GM12878 (cell line): ENCODE results near the gene SPEG. TPM values are rescaled to one million over a fixed set of nuclear protein-coding genes. Genes with fewer than 3 reads are reported as not detected.

Source experiments
- ATAC-seq: fragments of 200-7000 bp; cut with Tn5 transposase; 3 replicates; pipeline ENCODE4 v1.9.1; 2020; ENCODE audit warnings: mild to moderate bottlenecking, moderate library complexity
- BruUV-seq: library from RNA; stranded (reverse); fragments of 400-500 nt; replicated peaks from 2 replicates; lab custom pipeline; 2021; lab: Mats Ljungman, UMichigan
- CTCF ChIA-PET: fragments of 300-600 bp; sonication (Branson Sonifier 250); formaldehyde crosslinking; extraction: SDS; loops from one replicate; lab custom pipeline; 2021; ENCODE audit warnings: inconsistent platforms; lab: Yijun Ruan, JAX
- POLR2A ChIA-PET: fragments of 350-600 bp; formaldehyde crosslinking; extraction: SDS; loops from one replicate; lab custom pipeline; 2021; ENCODE audit warnings: inconsistent platforms; lab: Charles Lee
- RAD21 ChIA-PET: fragments of 300-600 bp; sonication (Branson Sonifier 250); formaldehyde crosslinking; loops from one replicate; lab custom pipeline; 2023; ENCODE audit warnings: antibody characterized with exemption; ENCODE audit not compliant: unreplicated experiment; lab: Charles Lee
- SMC1A ChIA-PET: fragments of 300-600 bp; sonication (Branson Sonifier 250); formaldehyde crosslinking; loops from one replicate; lab custom pipeline; 2023; ENCODE audit not compliant: unreplicated experiment, uncharacterized antibody; lab: Charles Lee
- DNase-seq: peaks from one replicate; pipeline ENCODE4 v3.0.0-alpha.2; 2011; ENCODE audit warnings: low read depth, low spot score
- FAIRE-seq: peaks from 3 replicates; lab custom pipeline; 2011; peaks lifted over from hg19 to GRCh38; lab: Jason Lieb, UNC
- H2AFZ ChIP-seq: 2 replicates; pipeline ENCODE4 v1.6.0; 2011; ENCODE audit warnings: low read depth, low read length, control low read depth; ENCODE audit not compliant: control insufficient read depth
- H3K27ac ChIP-seq: 2 replicates; pipeline ENCODE4 v1.5.1; 2011; ENCODE audit warnings: control low read depth; ENCODE audit not compliant: control insufficient read depth, insufficient read depth
- H3K27me3 ChIP-seq, 2 experiments: replicated peaks in 1 of 2; 2 replicates each; pipeline versions ENCODE4 v1.6.0 to v1.6.1; 2011; ENCODE audit warnings: low read length in 1 of 2; ENCODE audit not compliant: control insufficient read depth in 2 of 2, insufficient read depth in 2 of 2
- H3K36me3 ChIP-seq, 2 experiments: 2 replicates each; pipeline ENCODE4 v1.5.1; 2011; ENCODE audit warnings: low read length in 1 of 2; ENCODE audit not compliant: control insufficient read depth in 2 of 2, insufficient read depth in 2 of 2
- H3K4me1 ChIP-seq: 2 replicates; pipeline ENCODE4 v1.6.1; 2011; ENCODE audit warnings: mild to moderate bottlenecking, low read length, moderate library complexity, mixed read lengths; ENCODE audit not compliant: control insufficient read depth, insufficient read depth
- H3K4me2 ChIP-seq: 2 replicates; pipeline ENCODE4 v1.6.0; 2011; ENCODE audit warnings: control low read depth; ENCODE audit not compliant: control insufficient read depth, insufficient read depth
- H3K4me3 ChIP-seq: fragments of 200-600 bp; sonication (generic); 2 replicates; pipeline ENCODE4 v1.5.1; 2016
- H3K79me2 ChIP-seq: 2 replicates; pipeline ENCODE4 v1.6.0; 2011; ENCODE audit warnings: low read length; ENCODE audit not compliant: control insufficient read depth, insufficient read depth
- H3K9ac ChIP-seq: 2 replicates; pipeline ENCODE4 v1.8.0; 2011; ENCODE audit warnings: low read length, control low read depth, mixed read lengths; ENCODE audit not compliant: control insufficient read depth, insufficient read depth
- H3K9me3 ChIP-seq: replicated peaks from 3 replicates; pipeline ENCODE4 v1.5.1; 2011; ENCODE audit warnings: mild to moderate bottlenecking, low read length; ENCODE audit not compliant: control insufficient read depth, insufficient read depth
- H4K20me1 ChIP-seq: 2 replicates; pipeline ENCODE4 v1.6.0; 2011; ENCODE audit not compliant: control insufficient read depth, insufficient read depth
- BACH1 ChIP-seq: fragments of 450-650 bp; IDR thresholded peaks from 2 replicates; pipeline ENCODE4 v1.6.1; 2017; ENCODE audit warnings: mild to moderate bottlenecking, borderline replicate concordance
- BCL3 ChIP-seq: IDR thresholded peaks from 2 replicates; pipeline ENCODE4 v1.6.1; 2011; ENCODE audit warnings: borderline replicate concordance, low read depth, mild to moderate bottlenecking, moderate library complexity, low read length; ENCODE audit not compliant: insufficient read depth, poor library complexity, severe bottlenecking
- CHD4 ChIP-seq: fragments of 200-600 bp; sonication (generic); IDR thresholded peaks from 2 replicates; pipeline ENCODE4 v1.6.1; 2016; ENCODE audit warnings: mild to moderate bottlenecking
- HDAC2 ChIP-seq: fragments of 200-600 bp; sonication (generic); IDR thresholded peaks from 2 replicates; pipeline ENCODE4 v1.6.1; 2017
- HDAC6 ChIP-seq: fragments of 200-600 bp; sonication (generic); IDR thresholded peaks from one replicate; pipeline ENCODE4 v1.8.0; 2017; ENCODE audit warnings: antibody characterized with exemption; ENCODE audit not compliant: unreplicated experiment
- NRF1 ChIP-seq: conservative IDR thresholded peaks from 2 replicates; pipeline ENCODE4 v1.6.1; 2011; ENCODE audit warnings: mild to moderate bottlenecking, low read depth, low read length, improper control_type of control experiment
- POLR2A ChIP-seq: IDR thresholded peaks from 2 replicates; pipeline ENCODE4 v1.6.1; 2011; ENCODE audit warnings: low read depth, mild to moderate bottlenecking, low read length
- SKIL ChIP-seq: fragments of 450-650 bp; IDR thresholded peaks from 2 replicates; pipeline ENCODE4 v1.6.1; 2017; ENCODE audit warnings: mild to moderate bottlenecking, low read depth, inconsistent platforms; ENCODE audit not compliant: poor library complexity, severe bottlenecking
- SMAD1 ChIP-seq: fragments of 450-650 bp; IDR thresholded peaks from 2 replicates; pipeline ENCODE4 v1.6.1; 2018; ENCODE audit warnings: mild to moderate bottlenecking, low read depth; ENCODE audit not compliant: partially characterized antibody
- WRNIP1 ChIP-seq: IDR thresholded peaks from 2 replicates; pipeline ENCODE4 v1.6.1; 2011; ENCODE audit warnings: low read depth, low read length, improper control_type of control experiment, borderline replicate concordance
- ZBTB4 ChIP-seq: fragments of 450-650 bp; formaldehyde crosslinking; IDR thresholded peaks from 2 replicates; pipeline ENCODE4 v1.4.0; 2022; ENCODE audit warnings: mild to moderate bottlenecking, moderate library complexity
- ZBTB40 ChIP-seq: fragments of 450-650 bp; IDR thresholded peaks from 2 replicates; pipeline ENCODE4 v1.6.1; 2016; ENCODE audit warnings: mild to moderate bottlenecking, moderate library complexity, borderline replicate concordance
- WGBS: methylation state at CpG from one replicate; pipeline ENCODE4 v1.1.6; 2016; ENCODE audit warnings: low lambda C conversion rate; ENCODE audit not compliant: insufficient replicate concordance, insufficient coverage; ENCODE audit errors: missing lambda C conversion rate; 5-methylcytosine and 5-hydroxymethylcytosine counted together
- in situ Hi-C: fragments of 300-500 bp; cut with MboI; formaldehyde crosslinking; loops from 9 replicates; pipeline ENCODE4 v1.14.3; 2018; ENCODE audit warnings: mixed read lengths
- intact Hi-C: fragments of 100-400 bp; cut with micrococcal nuclease; formaldehyde crosslinking; loops from one replicate; pipeline ENCODE4 v1.14.2; 2022; ENCODE audit not compliant: unreplicated experiment
- polyA plus RNA-seq, 11 experiments: library from polyadenylated mRNA; depleted of rRNA in 4 of 11; unstranded in 6 of 11; stranded (reverse) in 5 of 11; fragments of >200 nt; fragmentation: Nextera tagmentation in 4 of 11; fragmentation: Illumina TruSeq in 1 of 11; extraction: Ambion mirVana in 4 of 11; extraction: Trizol in 1 of 11; gene quantifications; 1 replicate in 1 of 11; 2 replicates in 10 of 11; pipeline versions ENCODE4 v1.2.1 to v1.2.3, GENCODE V29; 2011 to 2016; ENCODE audit warnings: inconsistent platforms in 2 of 11, missing spikeins in 2 of 11, low read depth in 1 of 11
- total RNA-seq, 4 experiments: library from RNA; depleted of rRNA in 3 of 4; stranded (reverse); fragments of >200 nt in 3 of 4; fragmentation: Illumina TruSeq in 1 of 4; extraction: Trizol in 1 of 4; gene quantifications; 2 replicates each; pipeline versions ENCODE4 v1.2.1 to v1.2.3, GENCODE V29; 2013 to 2021

The SPEG gene
- total and polyA plus RNA-seq, 10 of the 15 experiments (the other 5 are each of a cell fraction or from before 2014, with no cell fraction given): 0.03 to 0.28 TPM; not detected in 8

- TF ChIP-seq BACH1 (no peak), BCL3 (no peak), NRF1 (no peak), HDAC2 (no peak), CHD4 (no peak), ZBTB40 (no peak), HDAC6 (no peak), WRNIP1 (no peak), SKIL (no peak), ZBTB4 (no peak), POLR2A (no peak), SMAD1 (no peak)
- TF ChIP-seq, all 136 proteins: peak for 0
- H4K20me1 ChIP-seq: no peaks in the 10 kb centered on the region; the same call in 1 of the 2 replicates
- WGBS: 3% methylated on average over 5 of the region's 5 CpGs
- ChIA-PET SMC1A (interaction anchor here (1.4 to 4.3 kb wide), 6 partner anchors 9 to 125 kb away, joined by 3 to 41 read pairs (median 8); partner anchors contain the start of gene GMPPA), RAD21 (interaction anchor here (0.8 to 1.5 kb wide), 4 partner anchors 12 to 125 kb away, joined by 3 to 7 read pairs (median 4); a partner anchor contains a TSS), CTCF (interaction anchor here (0.9 to 10.8 kb wide), 7 partner anchors 17 to 125 kb away, joined by 3 to 224 read pairs (median 9); partner anchors contain the start of gene GMPPA), POLR2A (no interaction called here)
- H3K9ac ChIP-seq: no peak overlapping the region
- H3K4me2 ChIP-seq: no peak overlapping the region
- H3K4me3 ChIP-seq: no peak overlapping the region
- peaks cover 16 to 19% of the 10 kb centered on the region in 2 experiments for H3K27me3 ChIP-seq
- H3K4me1 ChIP-seq: no peaks in the 10 kb centered on the region
- no peak overlapping the region for H2AFZ ChIP-seq
- BruUV-seq: no TSS peak
- no peak overlapping the region for H3K27ac ChIP-seq
- no peaks in the 10 kb centered on the region for H3K79me2 ChIP-seq
- in situ Hi-C loops (no loop called here), intact Hi-C loops (no loop called here)
- DNase-seq (no peak), ATAC-seq (no peak), FAIRE-seq (no peak)
- no peaks in the 10 kb centered on the region for H3K36me3 ChIP-seq
- no peaks in the 10 kb centered on the region for H3K9me3 ChIP-seq
Observed at GRCh38 chr2:219527472-219527871, 92.8 kb downstream of the SPEG start.
